DOHH2 (cell line): ENCODE measurements around the gene ARNT2.

Experiments used
- H3F3A ChIP-seq: fragments of 200-600 bp; sonication (generic), shearing (Covaris generic); 2 replicates; pipeline ENCODE4 v1.6.0; 2016; ENCODE audit warnings: antibody characterized with exemption, mild to moderate bottlenecking; ENCODE audit not compliant: control insufficient read depth, insufficient read depth
- H3K27ac ChIP-seq: fragments of 200-600 bp; sonication (generic); 2 replicates; pipeline ENCODE4 v1.5.1; 2014; ENCODE audit warnings: low read depth, mild to moderate bottlenecking, low read length, moderate library complexity
- H3K27me3 ChIP-seq: fragments of 200-600 bp; sonication (generic); 2 replicates; pipeline ENCODE4 v1.6.1; 2014; ENCODE audit warnings: mild to moderate bottlenecking, low read length, mixed read lengths; ENCODE audit not compliant: control insufficient read depth
- H3K36me3 ChIP-seq: fragments of 200-600 bp; sonication (generic); 2 replicates; pipeline ENCODE4 v1.6.1; 2014; ENCODE audit warnings: mild to moderate bottlenecking, low read length, moderate library complexity, mixed read lengths; ENCODE audit not compliant: control insufficient read depth
- H3K4me1 ChIP-seq: fragments of 200-600 bp; sonication (generic); 2 replicates; pipeline ENCODE4 v1.6.1; 2014; ENCODE audit warnings: mild to moderate bottlenecking, low read length, mixed read lengths; ENCODE audit not compliant: control insufficient read depth
- H3K4me2 ChIP-seq: fragments of 200-600 bp; sonication (generic); 2 replicates; pipeline ENCODE4 v1.6.0; 2014; ENCODE audit warnings: mild to moderate bottlenecking, low read length, moderate library complexity
- H3K4me3 ChIP-seq: fragments of 200-600 bp; sonication (generic); 2 replicates; pipeline ENCODE4 v1.5.1; 2014; ENCODE audit warnings: mild to moderate bottlenecking, low read length, mixed read lengths
- H3K79me2 ChIP-seq: fragments of 200-600 bp; sonication (generic); 2 replicates; pipeline ENCODE4 v1.6.1; 2014; ENCODE audit warnings: mild to moderate bottlenecking, low read length, mixed read lengths; ENCODE audit not compliant: control insufficient read depth
- H3K9me2 ChIP-seq: fragments of 200-600 bp; sonication (generic); replicated peaks from 2 replicates; pipeline ENCODE4 v1.6.1; 2014; ENCODE audit warnings: mild to moderate bottlenecking, low read length, mixed read lengths; ENCODE audit not compliant: control insufficient read depth
- H3K9me3 ChIP-seq: fragments of 200-600 bp; sonication (generic); 2 replicates; pipeline ENCODE4 v1.6.1; 2014; ENCODE audit warnings: antibody characterized with exemption, low read length, mixed read lengths; ENCODE audit not compliant: control insufficient read depth, insufficient read depth
- H4K20me1 ChIP-seq: fragments of 200-600 bp; sonication (generic); 2 replicates; pipeline ENCODE4 v1.6.0; 2014; ENCODE audit warnings: low read depth, mild to moderate bottlenecking, antibody characterized with exemption, low read length, moderate library complexity; ENCODE audit not compliant: control insufficient read depth, insufficient read depth
- EZH2phosphoT487 ChIP-seq: fragments of 200-600 bp; sonication (generic); IDR thresholded peaks from 2 replicates; pipeline ENCODE4 v1.6.1; 2017; ENCODE audit warnings: borderline replicate concordance, mild to moderate bottlenecking, antibody characterized with exemption, low read length, moderate library complexity, mixed read lengths
- TF ChIP-seq, protein P1 (sequence below): fragments of 200-600 bp; sonication (generic); IDR thresholded peaks from one replicate; pipeline ENCODE4 v1.5.1; 2014; ENCODE audit warnings: antibody characterized with exemption, mild to moderate bottlenecking, low read depth, low read length; ENCODE audit not compliant: poor library complexity, severe bottlenecking

Gene ARNT2

GRCh38 chr15:80600626-80601025, 196.4 kb downstream of the ARNT2 start:
- no peaks in the 10 kb centered on the region for H3K36me3 ChIP-seq
- no peaks in the 10 kb centered on the region for H4K20me1 ChIP-seq
- H3K9me2 ChIP-seq: no peaks in the 10 kb centered on the region
- H3F3A ChIP-seq: no peaks in the 10 kb centered on the region
- H3K4me3 ChIP-seq: no peak overlapping the region
- H3K27ac ChIP-seq: no peak overlapping the region
- H3K4me1 ChIP-seq: no peaks in the 10 kb centered on the region
- TF ChIP-seq, protein P1, sequence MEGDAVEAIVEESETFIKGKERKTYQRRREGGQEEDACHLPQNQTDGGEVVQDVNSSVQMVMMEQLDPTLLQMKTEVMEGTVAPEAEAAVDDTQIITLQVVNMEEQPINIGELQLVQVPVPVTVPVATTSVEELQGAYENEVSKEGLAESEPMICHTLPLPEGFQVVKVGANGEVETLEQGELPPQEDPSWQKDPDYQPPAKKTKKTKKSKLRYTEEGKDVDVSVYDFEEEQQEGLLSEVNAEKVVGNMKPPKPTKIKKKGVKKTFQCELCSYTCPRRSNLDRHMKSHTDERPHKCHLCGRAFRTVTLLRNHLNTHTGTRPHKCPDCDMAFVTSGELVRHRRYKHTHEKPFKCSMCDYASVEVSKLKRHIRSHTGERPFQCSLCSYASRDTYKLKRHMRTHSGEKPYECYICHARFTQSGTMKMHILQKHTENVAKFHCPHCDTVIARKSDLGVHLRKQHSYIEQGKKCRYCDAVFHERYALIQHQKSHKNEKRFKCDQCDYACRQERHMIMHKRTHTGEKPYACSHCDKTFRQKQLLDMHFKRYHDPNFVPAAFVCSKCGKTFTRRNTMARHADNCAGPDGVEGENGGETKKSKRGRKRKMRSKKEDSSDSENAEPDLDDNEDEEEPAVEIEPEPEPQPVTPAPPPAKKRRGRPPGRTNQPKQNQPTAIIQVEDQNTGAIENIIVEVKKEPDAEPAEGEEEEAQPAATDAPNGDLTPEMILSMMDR: no peak
- no peak for TF ChIP-seq EZH2phosphoT487
- no peaks in the 10 kb centered on the region for H3K9me3 ChIP-seq
- H3K27me3 ChIP-seq: no peaks in the 10 kb centered on the region
- no peak overlapping the region for H3K4me2 ChIP-seq
- H3K79me2 ChIP-seq: no peaks in the 10 kb centered on the region

GRCh38 chr15:80601256-80601655, 197.1 kb downstream of the ARNT2 start:
- Histone ChIP-seq H3K36me3 (no peaks in the 10 kb centered on the region), H3F3A (no peaks in the 10 kb centered on the region), H3K4me1 (no peaks in the 10 kb centered on the region), H3K79me2 (no peaks in the 10 kb centered on the region), H3K4me3 (no peak overlapping the region), H3K9me2 (no peaks in the 10 kb centered on the region), H3K4me2 (no peak overlapping the region), H3K27ac (no peak overlapping the region), H3K9me3 (no peaks in the 10 kb centered on the region), H3K27me3 (no peaks in the 10 kb centered on the region), H4K20me1 (no peaks in the 10 kb centered on the region)
- TF ChIP-seq EZH2phosphoT487: no peak
- TF ChIP-seq, protein P1: no peak

DNA sequence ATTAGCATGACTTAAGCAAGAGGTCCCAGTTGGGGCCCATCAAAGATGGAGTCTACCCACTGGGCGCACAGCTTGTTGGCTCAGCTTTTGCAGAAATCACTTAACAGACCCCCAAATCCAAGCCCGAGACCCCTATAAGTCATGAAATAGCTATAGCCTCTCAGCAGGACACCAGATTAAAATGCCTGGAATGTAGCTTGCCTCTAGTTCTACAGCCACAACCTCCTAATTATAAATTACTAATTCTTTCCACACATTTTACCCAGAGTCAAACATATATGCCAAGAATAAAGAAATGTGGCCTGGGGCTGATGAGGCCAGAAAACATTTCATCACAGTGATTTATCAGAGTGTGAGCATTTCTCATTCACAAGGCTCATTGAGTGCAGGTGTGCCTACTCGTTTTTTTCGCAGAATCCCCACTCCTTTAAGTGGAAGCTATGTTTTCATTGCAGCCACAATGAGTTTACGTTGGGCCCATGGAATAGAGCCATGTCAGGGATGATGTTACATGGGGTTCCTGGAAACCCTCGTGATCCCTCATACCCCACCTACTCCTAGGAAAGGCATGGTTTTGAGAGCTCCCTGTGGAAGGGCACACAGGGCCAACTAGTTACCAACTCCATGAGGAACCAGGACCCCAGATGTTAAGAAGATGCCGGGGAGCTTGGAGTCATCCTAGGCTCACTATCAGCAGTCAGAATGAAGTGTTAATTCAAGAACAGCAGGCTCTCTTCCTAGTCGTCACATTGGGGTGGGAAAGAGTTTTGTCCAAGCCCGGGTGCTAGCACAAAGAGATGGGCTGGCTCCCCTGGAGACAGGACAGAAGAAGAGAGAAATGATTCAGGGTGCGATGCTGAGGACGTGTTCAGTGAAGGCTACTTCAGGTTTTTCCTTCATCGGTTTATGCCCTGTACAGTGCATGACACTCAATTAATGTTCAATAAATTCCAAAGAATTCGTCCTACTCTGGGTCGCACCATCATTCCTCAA, 200.7 kb downstream of the ARNT2 start:
- Histone ChIP-seq H3K27me3 (no peaks in the 10 kb centered on the region), H3K4me1 (no peaks in the 10 kb centered on the region), H3F3A (no peaks in the 10 kb centered on the region), H3K27ac (no peak overlapping the region), H3K79me2 (no peaks in the 10 kb centered on the region), H3K4me2 (no peak overlapping the region), H3K4me3 (no peak overlapping the region), H4K20me1 (no peaks in the 10 kb centered on the region), H3K36me3 (no peaks in the 10 kb centered on the region), H3K9me2 (no peaks in the 10 kb centered on the region), H3K9me3 (no peaks in the 10 kb centered on the region)
- TF ChIP-seq, protein P1: no peak
- TF ChIP-seq EZH2phosphoT487: no peak
